A549 (cell line): ENCODE measurements around the gene PSMC3. TPM values are rescaled to one million over a fixed set of nuclear protein-coding genes. Genes with fewer than 3 reads are reported as not detected.

Source experiments
- ATAC-seq, 2 experiments: fragments of 200-7000 bp in 1 of 2; fragments of >200 bp in 1 of 2; cut with Nextera tagmentation in 1 of 2; cut with Tn5 transposase in 1 of 2; 3 replicates each; pipeline versions ENCODE4 v1.8.0 to v1.9.1; 2018 to 2020; ENCODE audit warnings: mild to moderate bottlenecking in 1 of 2, moderate library complexity in 1 of 2
- CTCF ChIA-PET: fragments of 300-600 bp; sonication (Branson Sonifier 250); formaldehyde crosslinking; extraction: SDS; loops from one replicate; lab custom pipeline; 2021; ENCODE audit warnings: antibody characterized with exemption, inconsistent platforms; lab: Yijun Ruan, JAX
- POLR2A ChIA-PET: fragments of 350-600 bp; formaldehyde crosslinking; extraction: SDS; loops from one replicate; lab custom pipeline; 2021; ENCODE audit warnings: antibody characterized with exemption, inconsistent platforms; lab: Yijun Ruan, JAX
- DNase-seq, 2 experiments: peaks; one replicate each; pipeline versions ENCODE4 v3.0.0 to v3.0.0-alpha.2; 2011 to 2016; ENCODE audit warnings: low read depth in 1 of 2, low spot score in 1 of 2
- FAIRE-seq: peaks from 2 replicates; lab custom pipeline; 2011; peaks lifted over from hg19 to GRCh38; lab: Jason Lieb, UNC
- H3K27ac ChIP-seq, 2 experiments: fragments of >200 bp; sonication (Bioruptor Twin); formaldehyde crosslinking; 3 replicates each; pipeline ENCODE4 v1.5.1; 2016 to 2017
- H3K4me1 ChIP-seq: fragments of >200 bp; sonication (Bioruptor Twin); formaldehyde crosslinking; 3 replicates; pipeline ENCODE4 v1.6.1; 2016
- H3K4me2 ChIP-seq: fragments of >200 bp; sonication (Bioruptor Twin); formaldehyde crosslinking; 3 replicates; pipeline ENCODE4 v1.6.1; 2016
- H3K4me3 ChIP-seq: fragments of >200 bp; sonication (Bioruptor Twin); formaldehyde crosslinking; 3 replicates; pipeline ENCODE4 v1.5.1; 2016
- H3K9me3 ChIP-seq: fragments of >200 bp; sonication (Bioruptor Twin); formaldehyde crosslinking; 3 replicates; pipeline ENCODE4 v1.6.1; 2016
- CBX2 ChIP-seq: fragments of 200-600 bp; sonication (generic); IDR thresholded peaks from 2 replicates; pipeline ENCODE4 v1.6.1; 2016; ENCODE audit warnings: low read depth, mild to moderate bottlenecking, borderline replicate concordance
- CHD2 ChIP-seq: fragments of 150-350 bp; IDR thresholded peaks from 2 replicates; pipeline ENCODE4 v1.6.1; 2014; ENCODE audit warnings: low read length; ENCODE audit not compliant: partially characterized antibody
- CHD4 ChIP-seq: fragments of 200-600 bp; sonication (generic); IDR thresholded peaks from 2 replicates; pipeline ENCODE4 v1.6.1; 2016; ENCODE audit warnings: antibody characterized with exemption, mild to moderate bottlenecking, borderline replicate concordance
- EHF ChIP-seq: fragments of 250-450 bp; sonication (Bioruptor Pico); IDR thresholded peaks from 2 replicates; pipeline ENCODE4 v1.5.0; 2020; ENCODE audit warnings: mild to moderate bottlenecking
- EHMT2 ChIP-seq: fragments of 200-600 bp; sonication (generic); IDR thresholded peaks from 2 replicates; pipeline ENCODE4 v1.6.1; 2016; ENCODE audit warnings: antibody characterized with exemption, low read depth, mild to moderate bottlenecking, moderate library complexity
- EP300 ChIP-seq, 2 experiments: fragments of >200 bp; sonication (Bioruptor Twin); formaldehyde crosslinking; IDR thresholded peaks; 2 replicates in 1 of 2; 3 replicates in 1 of 2; pipeline ENCODE4 v1.6.1; 2016 to 2017
- ESRRA ChIP-seq: fragments of 150-350 bp; IDR thresholded peaks from 2 replicates; pipeline ENCODE4 v1.6.1; 2014; ENCODE audit warnings: mild to moderate bottlenecking, low read length, borderline replicate concordance
- FOXS1 ChIP-seq: fragments of 250-450 bp; sonication (Bioruptor Pico); IDR thresholded peaks from 2 replicates; pipeline ENCODE4 v1.5.0; 2020; ENCODE audit warnings: mild to moderate bottlenecking, moderate library complexity
- GATA3 ChIP-seq: IDR thresholded peaks from 2 replicates; pipeline ENCODE4 v1.6.1; 2012; ENCODE audit warnings: borderline replicate concordance
- HOXA7 ChIP-seq: fragments of 250-450 bp; sonication (Bioruptor Pico); IDR thresholded peaks from 2 replicates; pipeline ENCODE4 v1.5.0; 2020; ENCODE audit warnings: mild to moderate bottlenecking, moderate library complexity
- HOXB13 ChIP-seq: fragments of 250-450 bp; sonication (Bioruptor Pico); IDR thresholded peaks from 2 replicates; pipeline ENCODE4 v1.5.0; 2020; ENCODE audit warnings: low read depth, mild to moderate bottlenecking, moderate library complexity
- JUNB ChIP-seq: fragments of >200 bp; sonication (Bioruptor Twin); formaldehyde crosslinking; IDR thresholded peaks from 2 replicates; pipeline ENCODE4 v1.6.1; 2016
- KDM1A ChIP-seq: fragments of 200-600 bp; sonication (generic); IDR thresholded peaks from 2 replicates; pipeline ENCODE4 v1.6.1; 2016; ENCODE audit warnings: low read depth, mild to moderate bottlenecking
- KDM5A ChIP-seq: fragments of 200-600 bp; sonication (generic); IDR thresholded peaks from 2 replicates; pipeline ENCODE4 v1.6.1; 2016; ENCODE audit warnings: antibody characterized with exemption, mild to moderate bottlenecking
- NFE2L2 ChIP-seq: fragments of 150-350 bp; conservative IDR thresholded peaks from 2 replicates; pipeline ENCODE4 v1.6.1; 2014; ENCODE audit warnings: low read length
- POLR2A ChIP-seq: IDR thresholded peaks from 2 replicates; pipeline ENCODE4 v1.6.1; 2012; ENCODE audit warnings: mild to moderate bottlenecking, low read length
- POLR2AphosphoS2 ChIP-seq: conservative IDR thresholded peaks from 2 replicates; pipeline ENCODE4 v1.6.1; 2012; ENCODE audit warnings: low read length, improper control_type of control experiment, inconsistent platforms
- RARB ChIP-seq: fragments of 250-450 bp; sonication (Bioruptor Pico); IDR thresholded peaks from 2 replicates; pipeline ENCODE4 v1.8.0; 2021; ENCODE audit warnings: mild to moderate bottlenecking, moderate library complexity
- TFCP2L1 ChIP-seq: fragments of 250-450 bp; sonication (Bioruptor Pico); IDR thresholded peaks from 2 replicates; pipeline ENCODE4 v1.5.0; 2021; ENCODE audit warnings: mild to moderate bottlenecking
- ZFP36 ChIP-seq: fragments of 450-650 bp; IDR thresholded peaks from 2 replicates; pipeline ENCODE4 v1.6.1; 2014; ENCODE audit warnings: borderline replicate concordance; ENCODE audit not compliant: partially characterized antibody
- WGBS: methylation state at CpG from one replicate; pipeline ENCODE4 v1.1.6; 2017; ENCODE audit errors: missing lambda C conversion rate; 5-methylcytosine and 5-hydroxymethylcytosine counted together
- polyA plus RNA-seq, 4 experiments: library from polyadenylated mRNA; depleted of rRNA in 3 of 4; stranded (reverse); fragments of >200 nt; fragmentation: RNase III in 1 of 4; extraction: RNeasy Plus Mini Kit Qiagen cat#74134 plus additional on column Dnase treatment in 1 of 4; gene quantifications; 2 replicates in 3 of 4; 3 replicates in 1 of 4; pipeline ENCODE4 v1.2.3, GENCODE V29; 2011 to 2017
- TF ChIP-seq, protein P1 (sequence below): IDR thresholded peaks from 2 replicates; pipeline ENCODE4 v1.6.1; 2012; ENCODE audit warnings: low read depth, borderline replicate concordance
- TF ChIP-seq, protein P2 (sequence below): fragments of 250-450 bp; sonication (Bioruptor Pico); IDR thresholded peaks from 2 replicates; pipeline ENCODE4 v1.5.0; 2021; ENCODE audit warnings: mild to moderate bottlenecking, moderate library complexity, borderline replicate concordance
- TF ChIP-seq, protein P3 (sequence below): fragments of >200 bp; sonication (Bioruptor Twin); formaldehyde crosslinking; IDR thresholded peaks from 3 replicates; pipeline ENCODE4 v1.5.1; 2016
- TF ChIP-seq, protein P4 (sequence below): fragments of 450-650 bp; IDR thresholded peaks from 2 replicates; pipeline ENCODE4 v1.6.1; 2014; ENCODE audit warnings: antibody characterized with exemption
- TF ChIP-seq, protein P5 (sequence below): fragments of 150-350 bp; IDR thresholded peaks from 2 replicates; pipeline ENCODE4 v1.6.1; 2014; ENCODE audit warnings: low read depth, mild to moderate bottlenecking, low read length

PSMC3 gene
- polyA plus RNA-seq, 2 of the 4 experiments (the other 2 are of a cell fraction), result 283 to 383 TPM

DNA sequence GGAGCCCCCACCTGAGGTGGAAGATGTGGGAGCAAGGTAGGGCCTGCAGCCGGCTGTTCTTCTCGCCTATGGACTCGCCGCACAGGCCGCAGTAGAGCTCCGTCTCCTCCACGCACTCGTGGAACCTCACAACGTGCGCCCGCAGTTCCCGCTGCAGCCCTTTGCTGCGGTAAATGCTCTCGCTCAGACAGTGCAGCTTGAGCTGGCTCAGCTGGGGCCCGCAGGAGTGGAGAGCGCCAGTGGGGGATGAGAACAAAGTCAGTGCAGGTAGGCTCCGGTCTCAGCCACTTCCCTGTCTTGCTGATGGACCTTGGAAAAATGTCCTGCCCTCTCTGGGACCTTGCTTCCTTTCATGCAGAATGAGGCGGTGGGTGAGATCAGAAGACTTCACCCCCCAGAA lies 12.5 kb upstream of the PSMC3 start:
- no peak for DNase-seq
- ATAC-seq, result no peak
- 95% methylated on average over 17 of the region's 18 CpGs for WGBS
- Histone ChIP-seq H3K4me2 (no peak overlapping the region), H3K9me3 (no peaks in the 10 kb centered on the region; the same call in 2 of the 3 replicates), H3K27ac (no peak overlapping the region), H3K4me3 (no peak overlapping the region), H3K4me1 (no peaks in the 10 kb centered on the region)
- no peak for FAIRE-seq
- ChIA-PET CTCF (interaction anchor here (1.3 kb wide), 1 partner anchor 9 kb away, joined by 4 read pairs; no protein-coding TSS in a partner anchor), POLR2A (interaction anchor here (0.7 kb wide), 2 partner anchors 27 to 173 kb away, joined by 5 to 7 read pairs; no protein-coding TSS in a partner anchor)
- TF ChIP-seq EP300 (IDR thresholded peaks at IDR 0.05) (no peak), EHF (no peak), ESRRA (no peak), POLR2AphosphoS2 (no peak), POLR2A (no peak), NFE2L2 (no peak), CHD2 (no peak)
- TF ChIP-seq, protein P1, sequence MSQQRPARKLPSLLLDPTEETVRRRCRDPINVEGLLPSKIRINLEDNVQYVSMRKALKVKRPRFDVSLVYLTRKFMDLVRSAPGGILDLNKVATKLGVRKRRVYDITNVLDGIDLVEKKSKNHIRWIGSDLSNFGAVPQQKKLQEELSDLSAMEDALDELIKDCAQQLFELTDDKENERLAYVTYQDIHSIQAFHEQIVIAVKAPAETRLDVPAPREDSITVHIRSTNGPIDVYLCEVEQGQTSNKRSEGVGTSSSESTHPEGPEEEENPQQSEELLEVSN, result no peak
- TF ChIP-seq, protein P2, sequence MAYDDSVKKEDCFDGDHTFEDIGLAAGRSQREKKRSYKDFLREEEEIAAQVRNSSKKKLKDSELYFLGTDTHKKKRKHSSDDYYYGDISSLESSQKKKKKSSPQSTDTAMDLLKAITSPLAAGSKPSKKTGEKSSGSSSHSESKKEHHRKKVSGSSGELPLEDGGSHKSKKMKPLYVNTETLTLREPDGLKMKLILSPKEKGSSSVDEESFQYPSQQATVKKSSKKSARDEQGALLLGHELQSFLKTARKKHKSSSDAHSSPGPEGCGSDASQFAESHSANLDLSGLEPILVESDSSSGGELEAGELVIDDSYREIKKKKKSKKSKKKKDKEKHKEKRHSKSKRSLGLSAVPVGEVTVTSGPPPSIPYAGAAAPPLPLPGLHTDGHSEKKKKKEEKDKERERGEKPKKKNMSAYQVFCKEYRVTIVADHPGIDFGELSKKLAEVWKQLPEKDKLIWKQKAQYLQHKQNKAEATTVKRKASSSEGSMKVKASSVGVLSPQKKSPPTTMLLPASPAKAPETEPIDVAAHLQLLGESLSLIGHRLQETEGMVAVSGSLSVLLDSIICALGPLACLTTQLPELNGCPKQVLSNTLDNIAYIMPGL (CRISPR knock-in tag), result no peak
- TF ChIP-seq, all 56 proteins: peak for 0

DNA sequence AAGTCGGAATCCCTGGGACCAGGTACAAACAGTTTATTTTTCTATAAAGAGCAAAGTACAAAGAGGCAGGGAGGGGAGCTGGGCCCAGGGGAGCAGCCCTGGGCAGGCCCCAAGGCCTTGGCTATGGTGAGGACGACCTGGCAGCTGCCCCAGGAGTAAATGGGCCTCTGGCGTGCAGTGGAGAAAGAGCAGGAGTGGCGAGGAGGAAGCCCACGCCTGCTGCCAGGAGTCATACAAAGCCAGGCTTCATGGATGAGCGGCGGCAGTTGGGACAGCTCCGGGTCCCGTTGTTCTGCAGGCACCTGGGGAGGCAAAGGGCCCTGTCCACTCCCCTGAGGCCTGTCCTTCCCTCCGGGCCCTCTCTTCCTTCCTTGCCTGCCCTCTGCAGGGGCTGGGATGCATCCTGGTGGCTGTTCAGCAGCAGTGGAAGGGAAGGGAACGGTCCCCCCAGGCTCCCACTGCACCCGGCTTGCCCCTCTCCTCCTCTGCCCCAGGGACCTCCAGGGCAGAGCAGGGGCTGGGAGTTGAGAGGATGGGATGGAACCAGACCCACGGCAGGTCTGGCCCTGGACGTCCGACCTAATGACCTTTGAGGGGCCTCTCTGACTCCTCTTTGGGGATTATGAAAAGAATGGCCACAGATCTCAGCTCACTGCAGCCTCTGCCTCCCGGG lies 11.6 kb upstream of the PSMC3 start:
- H3K9me3 ChIP-seq, result no peaks in the 10 kb centered on the region; the same call in 2 of the 3 replicates
- POLR2A ChIA-PET, result no interaction called here
- TF ChIP-seq EHMT2 (no peak), FOXS1 (CRISPR knock-in tag) (no peak), CBX2 (no peak), HOXA7 (no peak), TFCP2L1 (CRISPR knock-in tag) (no peak), EHF (no peak)
- TF ChIP-seq, protein P3, sequence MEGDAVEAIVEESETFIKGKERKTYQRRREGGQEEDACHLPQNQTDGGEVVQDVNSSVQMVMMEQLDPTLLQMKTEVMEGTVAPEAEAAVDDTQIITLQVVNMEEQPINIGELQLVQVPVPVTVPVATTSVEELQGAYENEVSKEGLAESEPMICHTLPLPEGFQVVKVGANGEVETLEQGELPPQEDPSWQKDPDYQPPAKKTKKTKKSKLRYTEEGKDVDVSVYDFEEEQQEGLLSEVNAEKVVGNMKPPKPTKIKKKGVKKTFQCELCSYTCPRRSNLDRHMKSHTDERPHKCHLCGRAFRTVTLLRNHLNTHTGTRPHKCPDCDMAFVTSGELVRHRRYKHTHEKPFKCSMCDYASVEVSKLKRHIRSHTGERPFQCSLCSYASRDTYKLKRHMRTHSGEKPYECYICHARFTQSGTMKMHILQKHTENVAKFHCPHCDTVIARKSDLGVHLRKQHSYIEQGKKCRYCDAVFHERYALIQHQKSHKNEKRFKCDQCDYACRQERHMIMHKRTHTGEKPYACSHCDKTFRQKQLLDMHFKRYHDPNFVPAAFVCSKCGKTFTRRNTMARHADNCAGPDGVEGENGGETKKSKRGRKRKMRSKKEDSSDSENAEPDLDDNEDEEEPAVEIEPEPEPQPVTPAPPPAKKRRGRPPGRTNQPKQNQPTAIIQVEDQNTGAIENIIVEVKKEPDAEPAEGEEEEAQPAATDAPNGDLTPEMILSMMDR, result no peak
- TF ChIP-seq, protein P4, sequence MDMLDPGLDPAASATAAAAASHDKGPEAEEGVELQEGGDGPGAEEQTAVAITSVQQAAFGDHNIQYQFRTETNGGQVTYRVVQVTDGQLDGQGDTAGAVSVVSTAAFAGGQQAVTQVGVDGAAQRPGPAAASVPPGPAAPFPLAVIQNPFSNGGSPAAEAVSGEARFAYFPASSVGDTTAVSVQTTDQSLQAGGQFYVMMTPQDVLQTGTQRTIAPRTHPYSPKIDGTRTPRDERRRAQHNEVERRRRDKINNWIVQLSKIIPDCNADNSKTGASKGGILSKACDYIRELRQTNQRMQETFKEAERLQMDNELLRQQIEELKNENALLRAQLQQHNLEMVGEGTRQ, result no peak
- TF ChIP-seq, all 56 proteins: peak for 0
- 69% methylated on average over 15 of the region's 16 CpGs for WGBS
- DNase-seq, result no peak
- no peak overlapping the region for H3K4me2 ChIP-seq
- ATAC-seq, result peak; percentile 26 to 34; a peak in 3 of 6 replicates
- no peaks in the 10 kb centered on the region for H3K4me1 ChIP-seq
- FAIRE-seq, result no peak
- no peak overlapping the region for H3K27ac ChIP-seq
- H3K4me3 ChIP-seq, result no peak overlapping the region
- CTCF ChIA-PET, result interaction anchor here (1.3 to 1.6 kb wide), 3 partner anchors 8 to 26 kb away, joined by 4 read pairs; no protein-coding TSS in a partner anchor

DNA sequence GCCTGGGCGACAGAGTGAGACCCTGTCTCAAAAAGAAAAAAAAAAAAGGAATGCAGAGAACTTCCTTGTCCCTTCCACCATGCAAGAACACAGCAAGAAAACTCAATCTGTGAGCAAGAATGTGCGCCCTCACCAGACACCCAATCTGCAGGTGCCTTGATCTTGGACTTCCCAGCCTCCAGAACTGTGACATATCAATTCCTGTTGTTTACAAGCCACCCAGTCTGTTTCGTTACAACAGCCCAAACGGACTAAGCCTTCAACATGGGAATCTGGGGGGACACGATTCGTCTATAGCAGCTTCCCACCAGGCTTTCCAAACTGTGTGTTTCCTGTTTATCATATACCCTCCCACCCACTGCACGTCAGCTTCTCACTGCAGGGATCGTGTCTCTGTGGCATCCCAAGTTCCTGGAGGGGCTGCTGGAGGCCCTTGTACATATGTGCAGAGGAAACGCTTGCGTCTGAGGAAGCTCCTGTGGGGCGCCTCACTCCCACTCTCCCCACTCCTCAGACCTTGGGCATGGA lies 11.0 kb upstream of the PSMC3 start:
- DNase-seq (no peak), FAIRE-seq (no peak), ATAC-seq (no peak)
- 87% methylated on average over 11 of the region's 11 CpGs for WGBS
- Histone ChIP-seq H3K4me2 (no peak overlapping the region), H3K4me3 (no peak overlapping the region), H3K9me3 (no peaks in the 10 kb centered on the region; the same call in 2 of the 3 replicates), H3K27ac (no peak overlapping the region), H3K4me1 (no peaks in the 10 kb centered on the region)
- ChIA-PET CTCF (interaction anchor here (1.3 to 1.6 kb wide), 3 partner anchors 8 to 25 kb away, joined by 4 read pairs; no protein-coding TSS in a partner anchor), POLR2A (no interaction called here)
- TF ChIP-seq RARB (CRISPR knock-in tag) (no peak), KDM1A (no peak), CHD4 (no peak), GATA3 (no peak), HOXB13 (no peak), JUNB (no peak), EHMT2 (no peak), KDM5A (no peak), HOXA7 (no peak), ZFP36 (no peak)
- TF ChIP-seq, protein P5, sequence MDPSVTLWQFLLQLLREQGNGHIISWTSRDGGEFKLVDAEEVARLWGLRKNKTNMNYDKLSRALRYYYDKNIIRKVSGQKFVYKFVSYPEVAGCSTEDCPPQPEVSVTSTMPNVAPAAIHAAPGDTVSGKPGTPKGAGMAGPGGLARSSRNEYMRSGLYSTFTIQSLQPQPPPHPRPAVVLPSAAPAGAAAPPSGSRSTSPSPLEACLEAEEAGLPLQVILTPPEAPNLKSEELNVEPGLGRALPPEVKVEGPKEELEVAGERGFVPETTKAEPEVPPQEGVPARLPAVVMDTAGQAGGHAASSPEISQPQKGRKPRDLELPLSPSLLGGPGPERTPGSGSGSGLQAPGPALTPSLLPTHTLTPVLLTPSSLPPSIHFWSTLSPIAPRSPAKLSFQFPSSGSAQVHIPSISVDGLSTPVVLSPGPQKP, result no peak
